ENCODE measurements around the gene FAHD2A. TPM values are rescaled to one million over a fixed set of nuclear protein-coding genes. Genes with fewer than 3 reads are reported as not detected.

Gene FAHD2A
- total RNA-seq, 1 experiment from 2014 or later = 23.0 TPM

- ChIA-PET POLR2A (ENCODE audit: unreplicated experiment) (no interaction called here), CTCF (no interaction called here)
- Histone ChIP-seq H3K79me2 (ENCODE audit: low read depth) (no peaks in the 10 kb centered on the region), H2AFZ (no peak overlapping the region), H3K27me3 (ENCODE audit: insufficient read depth, low read depth) (peaks cover 80% of the 10 kb centered on the region), H3K4me2 (no peak overlapping the region), H3K9me3 (ENCODE audit: insufficient read depth, low read depth) (no peaks in the 10 kb centered on the region), H3K36me3 (ENCODE audit: low read depth) (no peaks in the 10 kb centered on the region), H3F3A (ENCODE audit: insufficient read depth, low read depth) (no peaks in the 10 kb centered on the region), H4K20me1 (ENCODE audit: insufficient read depth) (no peaks in the 10 kb centered on the region), H3K27ac (no peak overlapping the region), H3K4me3 (no peak overlapping the region), H3K4me1 (replicated peaks; ENCODE audit: insufficient read depth) (no peaks in the 10 kb centered on the region), H3K9me2 (ENCODE audit: insufficient read depth) (no peaks in the 10 kb centered on the region)
- intact Hi-C loops (cut with micrococcal nuclease; ENCODE audit: unreplicated experiment) = no loop called here
- TF ChIP-seq EZH2 (IDR thresholded peaks at IDR 0.05; ENCODE audit: low read depth) (no peak), CTCF (conservative IDR thresholded peaks at IDR 0.05) (no peak)
- BruUV-seq (replicated peaks) = no TSS peak
- no peak for DNase-seq
Measured at GRCh38 chr2:95381212-95382191, 21.0 kb upstream of the FAHD2A start.

- BruUV-seq (replicated peaks) = no TSS peak
- DNase-seq = no peak
- Histone ChIP-seq H3K4me3 (no peak overlapping the region), H3K9me2 (ENCODE audit: insufficient read depth) (no peaks in the 10 kb centered on the region), H3F3A (ENCODE audit: insufficient read depth, low read depth) (no peaks in the 10 kb centered on the region), H3K79me2 (ENCODE audit: low read depth) (no peaks in the 10 kb centered on the region), H3K4me1 (replicated peaks; ENCODE audit: insufficient read depth) (no peaks in the 10 kb centered on the region), H3K27me3 (ENCODE audit: insufficient read depth, low read depth) (peaks cover 74% of the 10 kb centered on the region), H2AFZ (no peak overlapping the region), H3K27ac (no peak overlapping the region), H3K9me3 (ENCODE audit: insufficient read depth, low read depth) (no peaks in the 10 kb centered on the region), H3K36me3 (ENCODE audit: low read depth) (no peaks in the 10 kb centered on the region), H3K4me2 (no peak overlapping the region), H4K20me1 (ENCODE audit: insufficient read depth) (no peaks in the 10 kb centered on the region)
- TF ChIP-seq EZH2 (IDR thresholded peaks at IDR 0.05; ENCODE audit: low read depth) (no peak), CTCF (conservative IDR thresholded peaks at IDR 0.05) (no peak)
- ChIA-PET POLR2A (ENCODE audit: unreplicated experiment) (no interaction called here), CTCF (no interaction called here)
- intact Hi-C loops (cut with micrococcal nuclease; ENCODE audit: unreplicated experiment) = no loop called here
Measured at GRCh38 chr2:95382192-95382591, 20.3 kb upstream of the FAHD2A start.

- Histone ChIP-seq H3K4me1 (replicated peaks; ENCODE audit: insufficient read depth) (no peaks in the 10 kb centered on the region), H3K27ac (no peak overlapping the region), H3F3A (ENCODE audit: insufficient read depth, low read depth) (no peaks in the 10 kb centered on the region), H2AFZ (no peak overlapping the region), H3K36me3 (ENCODE audit: low read depth) (no peaks in the 10 kb centered on the region), H4K20me1 (ENCODE audit: insufficient read depth) (no peaks in the 10 kb centered on the region), H3K79me2 (ENCODE audit: low read depth) (no peaks in the 10 kb centered on the region), H3K4me2 (no peak overlapping the region), H3K9me3 (ENCODE audit: insufficient read depth, low read depth) (no peaks in the 10 kb centered on the region), H3K4me3 (no peak overlapping the region), H3K9me2 (ENCODE audit: insufficient read depth) (no peaks in the 10 kb centered on the region), H3K27me3 (ENCODE audit: insufficient read depth, low read depth) (peaks cover 72% of the 10 kb centered on the region)
- intact Hi-C loops (cut with micrococcal nuclease; ENCODE audit: unreplicated experiment) = no loop called here
- ChIA-PET POLR2A (ENCODE audit: unreplicated experiment) (no interaction called here), CTCF (no interaction called here)
- TF ChIP-seq CTCF (conservative IDR thresholded peaks at IDR 0.05) = no peak
- no peak for TF ChIP-seq EZH2 (IDR thresholded peaks at IDR 0.05; ENCODE audit: low read depth)
- no TSS peak for BruUV-seq (replicated peaks)
- DNase-seq = no peak
Measured at GRCh38 chr2:95382686-95383634, 19.5 kb upstream of the FAHD2A start.

All from PC-9 (cell line).